ENCODE measurements around the gene CSTF3. TPM values are rescaled to one million over a fixed set of nuclear protein-coding genes. Genes with fewer than 3 reads are reported as not detected.
"Not testable (repeated sequence)": the region's sequence is repeated elsewhere in the genome, so short reads cannot be mapped to it uniquely, and the experiment has no call there.

The CSTF3 gene
- total RNA-seq, 1 donor = 5.2 TPM

DNA sequence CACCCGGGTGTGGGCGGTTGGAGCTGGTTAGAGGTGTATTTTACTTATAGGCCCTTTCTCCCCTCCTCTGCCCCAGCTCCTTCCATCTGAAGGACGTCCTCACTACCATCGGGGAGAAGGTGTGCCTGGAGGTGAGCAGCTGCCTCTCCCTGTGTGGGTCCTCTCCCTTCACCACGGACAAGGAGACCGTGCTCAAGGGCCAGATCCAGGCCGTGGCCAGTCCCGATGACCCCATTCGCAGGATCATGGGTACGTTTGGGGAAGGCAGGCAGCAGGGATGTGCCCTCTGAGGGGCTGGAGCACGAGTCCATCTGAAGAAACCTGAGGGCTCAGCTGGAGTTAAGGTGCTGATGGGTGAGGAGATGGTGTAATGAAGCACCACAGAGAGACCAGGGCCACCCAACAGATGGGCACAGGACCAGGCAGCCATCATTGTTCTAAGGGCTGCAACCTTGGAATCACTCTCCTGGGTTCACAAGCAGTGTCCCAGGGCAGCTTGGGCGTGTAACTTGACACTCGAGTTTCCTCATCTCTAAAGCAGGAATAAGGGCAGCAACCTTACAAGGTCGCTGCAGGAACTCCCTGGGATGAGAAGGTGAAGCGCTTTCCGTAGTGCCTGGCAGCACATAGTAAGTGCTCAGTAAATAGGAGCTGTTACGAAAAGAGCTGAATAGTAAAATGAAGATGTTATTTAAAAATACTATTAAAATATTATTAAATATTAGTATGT, 92.5 kb downstream of the CSTF3 start:
- Histone ChIP-seq H3K4me1 (ENCODE audit: insufficient read depth, low read length) (peaks cover 18% of the 10 kb centered on the region), H3K4me3 (ENCODE audit: low read length) (no peak overlapping the region), H3K9me3 (ENCODE audit: low read depth, low read length) (no peaks in the 10 kb centered on the region), H3K27me3 (ENCODE audit: insufficient read depth, low read length) (no peaks in the 10 kb centered on the region)

DNA sequence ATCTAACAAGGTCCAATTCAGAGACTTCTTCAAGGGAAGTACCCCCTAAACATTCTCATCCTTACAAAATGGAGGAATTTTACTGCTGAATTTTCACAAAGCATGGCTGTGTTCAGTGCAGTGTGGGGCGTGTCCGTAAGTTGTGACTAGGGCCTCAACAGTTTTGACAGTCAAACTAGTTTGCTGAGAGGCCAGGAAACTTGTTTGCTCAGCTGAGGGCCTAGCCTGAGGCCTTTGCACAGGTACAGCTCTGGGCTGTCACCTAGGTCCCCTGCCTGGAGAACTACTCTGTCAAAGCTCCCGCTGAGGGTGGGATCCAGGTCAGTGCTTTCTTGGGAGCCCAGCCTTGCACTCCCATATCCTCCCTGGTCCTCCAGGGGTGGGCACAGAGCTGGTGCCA, 94.0 kb downstream of the CSTF3 start:
- H3K4me1 ChIP-seq (ENCODE audit: insufficient read depth, low read length) = peaks cover 33% of the 10 kb centered on the region
- H3K9me3 ChIP-seq (ENCODE audit: low read depth, low read length) = no peaks in the 10 kb centered on the region
- H3K4me3 ChIP-seq (ENCODE audit: low read length) = no peak overlapping the region
- H3K27me3 ChIP-seq (ENCODE audit: insufficient read depth, low read length) = no peaks in the 10 kb centered on the region

DNA sequence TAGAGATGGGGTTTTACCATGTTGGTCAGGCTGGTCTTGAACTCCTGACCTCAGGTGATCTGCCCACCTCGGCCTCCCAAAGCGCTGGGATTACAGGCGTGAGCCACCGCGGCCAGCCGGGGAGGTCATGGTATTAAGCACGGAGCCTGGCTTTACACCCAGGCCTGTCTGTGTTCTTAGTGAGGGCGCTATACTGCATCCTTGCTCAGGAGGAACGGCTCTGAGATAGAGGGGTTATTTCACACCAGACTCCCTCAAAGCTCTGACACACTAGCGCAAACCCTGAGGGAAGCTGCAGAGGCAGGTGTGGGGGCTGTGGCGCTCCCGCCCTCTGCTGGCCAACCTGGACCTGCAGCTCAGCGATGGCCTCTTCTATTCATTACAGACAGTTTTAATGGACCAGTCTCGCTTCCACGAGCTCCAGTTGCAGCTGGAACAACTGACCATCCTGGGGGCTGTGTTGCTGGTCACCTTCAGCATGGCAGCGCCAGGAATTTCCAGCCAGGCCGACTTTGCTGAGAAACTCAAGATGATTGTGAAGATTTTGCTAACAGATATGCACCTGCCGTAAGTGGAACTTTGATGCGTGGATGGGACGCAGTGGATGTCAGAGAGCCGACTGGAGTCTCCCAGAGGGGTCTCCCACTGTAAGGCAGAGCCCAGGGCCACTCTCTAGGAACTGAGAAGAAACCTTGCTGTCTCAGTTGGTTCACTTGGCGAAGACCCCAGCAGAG, 95.7 kb downstream of the CSTF3 start:
- peaks cover 33% of the 10 kb centered on the region for H3K4me1 ChIP-seq (ENCODE audit: insufficient read depth, low read length)
- no peaks in the 10 kb centered on the region for H3K27me3 ChIP-seq (ENCODE audit: insufficient read depth, low read length)
- H3K4me3 ChIP-seq (ENCODE audit: low read length) = no peak overlapping the region
- H3K9me3 ChIP-seq (ENCODE audit: low read depth, low read length) = no peaks in the 10 kb centered on the region

DNA sequence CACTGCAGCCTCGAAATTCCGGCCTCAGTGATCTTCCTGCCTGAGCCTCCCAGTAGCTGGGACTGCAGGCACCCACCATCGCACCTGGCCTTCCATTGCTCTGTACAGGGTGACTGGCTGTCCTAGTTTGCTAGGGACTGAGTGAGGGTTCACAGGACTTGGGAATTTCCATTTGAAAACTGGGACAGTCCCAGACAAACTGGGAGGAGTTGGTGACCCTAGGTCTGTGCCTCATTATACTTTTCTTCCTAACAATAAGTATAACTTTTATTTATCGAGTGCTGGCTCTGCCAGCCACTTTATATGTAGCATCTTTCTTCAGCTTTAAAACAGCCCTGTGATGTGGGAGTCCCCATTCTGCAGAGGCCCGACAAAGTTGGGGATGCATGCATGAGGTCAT, 96.4 kb downstream of the CSTF3 start:
- Histone ChIP-seq H3K9me3 (ENCODE audit: low read depth, low read length) (no peaks in the 10 kb centered on the region), H3K4me3 (ENCODE audit: low read length) (no peak overlapping the region), H3K4me1 (ENCODE audit: insufficient read depth, low read length) (peaks cover 33% of the 10 kb centered on the region), H3K27me3 (ENCODE audit: insufficient read depth, low read length) (no peaks in the 10 kb centered on the region)

DNA sequence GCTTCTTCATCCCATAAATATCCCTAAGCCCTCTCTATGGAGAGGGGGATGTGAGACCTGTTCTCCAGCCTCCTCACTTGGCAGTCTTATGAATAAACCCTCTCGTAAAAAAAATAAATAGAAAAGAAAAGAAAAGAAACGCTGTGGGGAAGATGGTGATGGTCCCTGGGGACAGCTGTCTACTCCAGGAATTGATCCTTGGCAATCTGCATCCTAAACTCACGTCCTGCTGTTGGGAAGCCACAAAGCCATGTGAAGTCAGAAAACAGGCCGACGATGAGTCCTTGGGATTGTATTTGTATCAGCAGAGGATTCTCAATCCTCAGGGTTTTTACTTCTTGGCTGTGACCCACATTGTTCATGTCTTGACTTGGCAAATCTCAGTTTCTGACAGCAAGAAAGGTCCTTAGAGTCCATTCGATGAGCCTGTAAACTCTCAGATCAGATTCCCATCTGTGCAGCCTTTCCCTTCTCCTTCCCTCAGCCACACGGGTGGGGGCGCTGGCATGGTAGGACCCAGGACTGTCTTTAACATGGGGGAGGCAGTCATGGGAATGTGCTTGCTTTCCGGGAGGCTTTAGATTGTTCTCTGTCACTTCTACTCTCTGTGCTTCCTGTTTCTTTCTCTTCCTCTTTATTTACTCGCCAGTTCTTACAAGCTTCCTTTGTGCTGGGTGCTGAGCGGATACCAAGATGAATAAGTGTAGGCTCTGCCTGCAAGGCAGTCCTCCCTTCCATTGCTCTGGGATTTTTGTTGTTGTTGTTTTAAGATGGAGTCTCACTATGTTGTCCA, 97.1 kb downstream of the CSTF3 start:
- peaks cover 33% of the 10 kb centered on the region for H3K4me1 ChIP-seq (ENCODE audit: insufficient read depth, low read length)
- no peak overlapping the region for H3K4me3 ChIP-seq (ENCODE audit: low read length)
- no peaks in the 10 kb centered on the region for H3K27me3 ChIP-seq (ENCODE audit: insufficient read depth, low read length)
- H3K9me3 ChIP-seq (ENCODE audit: low read depth, low read length) = no peaks in the 10 kb centered on the region

DNA sequence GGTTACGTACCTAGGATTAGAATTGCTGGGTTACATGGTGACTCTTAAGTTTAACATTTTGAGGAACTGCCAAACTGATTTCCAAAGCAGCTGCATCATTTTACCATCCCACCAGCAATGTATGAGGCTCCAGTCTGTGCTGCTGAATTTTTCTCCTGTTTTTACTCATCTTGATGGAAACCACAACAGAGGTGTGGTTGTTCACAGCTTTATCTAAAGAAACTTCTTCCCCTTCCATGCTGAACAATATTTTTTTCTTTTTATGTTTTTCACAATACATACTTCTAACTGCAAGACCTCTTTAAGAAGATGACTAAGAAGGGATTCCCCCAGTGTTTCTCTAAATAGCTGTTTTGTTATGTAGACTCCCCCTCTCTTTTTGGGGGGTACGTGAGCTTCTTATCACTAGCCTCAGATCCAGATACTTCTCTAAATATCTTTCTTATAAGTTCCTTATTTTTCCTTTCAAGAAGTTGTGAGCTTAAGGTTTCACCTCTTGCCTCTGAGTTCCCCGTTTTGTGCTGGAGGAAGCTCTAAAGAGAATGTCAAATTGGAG, 97.9 kb downstream of the CSTF3 start:
- peaks cover 33% of the 10 kb centered on the region for H3K4me1 ChIP-seq (ENCODE audit: insufficient read depth, low read length)
- H3K4me3 ChIP-seq (ENCODE audit: low read length) = no peak overlapping the region
- no peaks in the 10 kb centered on the region for H3K9me3 ChIP-seq (ENCODE audit: low read depth, low read length)
- no peaks in the 10 kb centered on the region for H3K27me3 ChIP-seq (ENCODE audit: insufficient read depth, low read length)

DNA sequence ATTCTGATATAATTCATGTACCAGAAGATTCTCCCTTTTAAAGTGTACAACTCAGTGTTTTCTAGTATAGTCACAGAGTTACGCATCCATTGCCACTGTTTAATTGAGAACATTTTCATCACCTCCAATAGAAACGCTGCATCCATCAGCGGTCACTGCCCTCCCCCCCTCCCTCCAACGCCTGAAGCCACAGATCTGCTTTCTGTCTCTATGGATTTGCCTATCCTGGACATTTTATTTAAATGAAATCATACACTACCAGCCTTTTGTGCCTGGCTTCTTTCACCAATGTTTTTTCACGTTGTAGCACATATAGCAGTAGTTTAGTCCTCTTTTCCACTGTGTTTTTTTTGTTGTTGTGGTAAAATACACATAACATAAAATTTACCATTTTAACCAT, 99.1 kb downstream of the CSTF3 start:
- Histone ChIP-seq H3K9me3 (ENCODE audit: low read depth, low read length) (no peaks in the 10 kb centered on the region), H3K27me3 (ENCODE audit: insufficient read depth, low read length) (no peaks in the 10 kb centered on the region), H3K4me3 (ENCODE audit: low read length) (no peak overlapping the region), H3K4me1 (ENCODE audit: insufficient read depth, low read length) (peaks cover 33% of the 10 kb centered on the region)

DNA sequence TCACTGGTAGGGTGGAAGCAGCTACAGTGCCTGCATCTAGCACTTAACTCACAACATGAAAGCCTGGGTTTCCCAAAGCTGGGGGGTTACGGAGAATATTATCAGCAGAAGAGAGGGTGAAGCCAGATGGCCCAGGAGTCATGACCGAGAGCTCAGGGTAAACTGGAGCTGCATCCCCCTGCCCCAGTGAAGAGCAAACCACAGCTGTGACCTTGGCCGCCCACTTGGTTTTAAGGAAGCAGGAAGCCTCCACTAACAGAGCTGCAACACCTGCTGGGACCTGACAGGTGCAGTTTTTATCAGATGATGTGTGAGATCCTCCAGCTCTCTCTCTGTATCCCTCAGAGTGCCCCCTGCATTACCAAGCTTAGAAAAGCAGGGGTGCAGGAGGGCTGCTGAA, 101.0 kb downstream of the CSTF3 start:
- no peaks in the 10 kb centered on the region for H3K9me3 ChIP-seq (ENCODE audit: low read depth, low read length)
- peaks cover 30% of the 10 kb centered on the region for H3K4me1 ChIP-seq (ENCODE audit: insufficient read depth, low read length)
- no peak overlapping the region for H3K4me3 ChIP-seq (ENCODE audit: low read length)
- no peaks in the 10 kb centered on the region for H3K27me3 ChIP-seq (ENCODE audit: insufficient read depth, low read length)

DNA sequence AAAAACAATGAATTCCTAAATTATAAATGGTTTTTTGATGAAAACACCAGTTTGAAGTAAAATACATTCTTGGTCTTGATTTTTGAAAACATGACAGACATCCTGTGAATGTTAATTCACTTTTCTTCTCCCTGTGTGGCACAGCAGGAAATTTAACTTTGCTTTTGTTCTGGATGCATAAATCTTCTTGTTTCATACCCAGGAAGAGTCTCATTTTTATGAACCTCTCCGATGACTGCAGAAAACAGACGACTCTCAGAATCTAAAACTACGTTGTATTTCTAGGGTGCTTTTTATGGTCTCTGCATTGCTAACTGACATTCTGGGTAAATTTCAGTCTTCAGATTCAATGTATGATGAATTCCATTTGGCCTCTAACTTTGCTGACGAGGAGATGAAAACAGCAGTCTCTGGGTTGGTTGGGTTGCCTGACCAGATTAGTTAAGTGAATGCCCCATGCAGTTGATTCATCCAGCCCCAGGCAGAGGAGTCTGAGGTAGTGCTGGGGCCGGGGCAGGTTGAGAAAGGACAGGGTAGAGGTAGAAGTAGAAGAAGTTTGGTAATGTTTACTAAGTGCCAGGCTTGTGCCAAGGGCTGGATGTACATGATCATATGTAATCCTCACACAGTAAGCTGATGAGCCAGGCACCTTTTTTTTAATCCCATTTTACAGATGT, 101.8 kb downstream of the CSTF3 start:
- Histone ChIP-seq H3K4me3 (ENCODE audit: low read length) (no peak overlapping the region), H3K4me1 (ENCODE audit: insufficient read depth, low read length) (peaks cover 22% of the 10 kb centered on the region), H3K9me3 (ENCODE audit: low read depth, low read length) (no peaks in the 10 kb centered on the region), H3K27me3 (ENCODE audit: insufficient read depth, low read length) (no peaks in the 10 kb centered on the region)

DNA sequence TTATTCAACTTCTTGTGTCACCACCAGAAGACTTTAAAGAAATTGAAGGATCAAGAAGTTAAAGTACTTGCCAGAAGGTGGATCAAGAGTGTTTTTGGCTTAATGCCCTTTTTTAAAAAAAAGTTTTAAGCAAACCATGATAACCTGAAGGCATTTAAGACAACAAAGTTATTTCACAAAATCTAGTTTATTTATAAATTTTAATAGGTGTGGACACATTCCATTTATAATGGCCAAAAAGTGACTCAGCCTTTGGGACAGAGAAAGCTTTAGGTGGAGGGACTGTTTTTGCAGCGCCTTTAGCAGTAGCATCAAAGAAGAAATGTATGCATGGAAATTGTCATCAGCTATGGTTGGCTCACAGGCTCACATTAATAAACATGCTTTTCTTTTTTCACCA, 104.0 kb downstream of the CSTF3 start:
- peaks cover 10% of the 10 kb centered on the region for H3K4me1 ChIP-seq (ENCODE audit: insufficient read depth, low read length)
- no peaks in the 10 kb centered on the region for H3K9me3 ChIP-seq (ENCODE audit: low read depth, low read length)
- no peaks in the 10 kb centered on the region for H3K27me3 ChIP-seq (ENCODE audit: insufficient read depth, low read length)
- no peak overlapping the region for H3K4me3 ChIP-seq (ENCODE audit: low read length)

DNA sequence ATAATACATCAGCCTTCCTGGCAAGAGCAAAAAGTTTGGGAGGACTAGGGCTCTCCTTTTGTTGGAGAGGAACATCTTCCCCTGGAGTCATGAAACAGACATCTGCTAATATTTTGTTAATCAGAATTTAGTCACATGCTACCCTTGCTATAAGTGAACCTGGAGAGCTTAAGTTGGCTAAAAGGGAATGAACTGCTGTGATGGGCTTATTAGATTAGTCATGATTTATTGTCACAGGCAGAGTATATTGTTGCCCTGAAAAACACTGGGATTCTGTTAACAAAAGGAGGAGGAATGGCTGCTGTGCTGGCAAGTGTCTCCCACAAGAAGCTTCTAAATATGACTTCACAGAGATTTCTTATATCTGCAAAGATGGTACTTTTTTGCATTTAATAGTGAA, 105.9 kb downstream of the CSTF3 start:
- H3K9me3 ChIP-seq (ENCODE audit: low read depth, low read length) = no peaks in the 10 kb centered on the region
- H3K4me3 ChIP-seq (ENCODE audit: low read length) = no peak overlapping the region
- no peaks in the 10 kb centered on the region for H3K27me3 ChIP-seq (ENCODE audit: insufficient read depth, low read length)
- peaks cover 20% of the 10 kb centered on the region for H3K4me1 ChIP-seq (ENCODE audit: insufficient read depth, low read length)

DNA sequence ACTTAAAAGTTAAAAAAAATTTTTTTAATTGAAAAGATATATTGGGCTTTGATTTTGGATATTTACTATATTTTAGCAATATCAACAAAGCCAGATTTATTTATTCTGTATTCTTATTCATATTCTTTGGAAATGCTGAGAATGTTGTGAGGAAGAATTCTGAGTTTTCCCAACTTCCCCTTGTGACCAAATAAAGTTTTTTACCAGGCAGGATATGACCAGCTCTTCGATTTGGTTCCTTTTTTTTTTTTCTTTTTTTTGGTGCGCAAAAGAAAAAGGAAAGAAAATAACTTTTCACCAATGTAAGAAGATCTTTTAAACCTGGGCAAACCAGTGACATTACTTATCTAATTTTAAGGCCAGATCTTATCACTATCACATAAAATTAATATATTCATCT, 109.0 kb downstream of the CSTF3 start:
- Histone ChIP-seq H3K9me3 (ENCODE audit: low read depth, low read length) (no peaks in the 10 kb centered on the region), H3K4me1 (ENCODE audit: insufficient read depth, low read length) (peaks cover 40% of the 10 kb centered on the region), H3K27me3 (ENCODE audit: insufficient read depth, low read length) (no peaks in the 10 kb centered on the region), H3K4me3 (ENCODE audit: low read length) (no peak overlapping the region)

DNA sequence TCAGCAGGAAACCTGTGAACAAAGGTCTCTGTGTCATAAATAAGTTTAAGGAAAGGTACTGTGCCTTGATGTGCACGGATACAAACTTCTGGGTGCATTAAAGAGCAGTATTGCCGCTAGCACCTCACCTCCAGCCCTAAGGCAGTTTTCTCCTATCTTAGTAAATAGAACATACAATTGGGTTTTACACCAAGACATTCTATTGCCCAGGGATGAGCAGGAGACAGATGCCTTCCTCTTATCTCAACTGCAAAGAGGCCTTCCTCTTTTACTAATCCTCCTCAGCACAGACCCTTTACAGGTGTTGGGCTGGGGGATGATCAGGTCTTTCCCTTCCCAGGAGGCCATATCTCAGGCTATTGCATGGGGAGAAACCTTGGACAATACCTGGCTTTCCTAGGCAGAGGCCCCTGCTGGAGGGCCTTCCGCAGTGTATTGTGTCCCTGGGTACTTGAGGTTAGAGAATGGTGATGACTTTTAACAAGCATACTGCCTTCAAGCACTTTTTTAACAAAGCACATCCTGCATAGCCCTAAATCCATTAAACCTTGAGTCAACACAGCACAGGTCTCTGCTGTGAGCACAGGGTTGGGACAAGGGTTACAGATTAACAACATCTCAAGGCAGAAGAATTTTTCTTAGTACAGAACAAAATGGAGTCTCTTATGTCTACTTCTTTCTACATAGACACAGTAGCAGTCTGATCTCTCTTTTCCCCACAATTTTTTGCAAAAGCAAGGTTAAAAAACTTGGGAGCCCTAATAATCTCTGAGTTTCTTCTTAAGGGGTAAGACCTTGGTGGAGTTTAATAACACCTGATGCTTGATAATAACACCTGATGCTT, 111.5 kb downstream of the CSTF3 start:
- peaks cover 40% of the 10 kb centered on the region for H3K4me1 ChIP-seq (ENCODE audit: insufficient read depth, low read length)
- H3K9me3 ChIP-seq (ENCODE audit: low read depth, low read length); H3K27me3 ChIP-seq (ENCODE audit: insufficient read depth, low read length): not testable (repeated sequence)

DNA sequence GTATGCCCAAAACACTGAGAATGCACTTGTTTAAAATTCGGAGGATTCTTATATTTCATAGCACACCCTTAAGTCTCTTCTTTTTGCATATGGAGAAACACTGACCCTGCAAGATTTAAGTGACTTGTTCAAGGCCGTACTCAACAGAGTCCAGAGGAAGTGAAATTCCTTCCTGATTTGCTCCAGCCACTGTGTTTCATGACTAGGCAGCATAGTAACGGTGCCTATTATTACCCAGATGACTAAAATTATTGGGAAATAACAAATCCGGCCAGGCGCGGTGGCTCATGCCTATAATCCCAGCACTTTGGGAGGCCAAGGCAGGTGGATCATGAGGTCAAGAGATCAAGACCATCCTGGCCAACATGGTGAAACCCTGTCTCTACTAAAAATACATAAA, 112.6 kb downstream of the CSTF3 start:
- not testable (repeated sequence) for H3K4me3 ChIP-seq (ENCODE audit: low read length); H3K27me3 ChIP-seq (ENCODE audit: insufficient read depth, low read length); H3K9me3 ChIP-seq (ENCODE audit: low read depth, low read length)
- H3K4me1 ChIP-seq (ENCODE audit: insufficient read depth, low read length) = peaks cover 40% of the 10 kb centered on the region

More for the DNA sequence above, 111.5 kb downstream of the CSTF3 start:
- H3K4me3 ChIP-seq (ENCODE audit: low read length) = not testable (repeated sequence)
